ENCODE data around the gene C1orf21.
A peak's percentile ranks its signal among the peaks of the same experiment; 100 is the strongest.

The C1orf21 gene

GRCh38 chr1:184563308-184563707, 176.5 kb downstream of the C1orf21 start:
- peak; percentile 56 for DNase-seq

GRCh38 chr1:184567009-184567408, 180.2 kb downstream of the C1orf21 start:
- DNase-seq = no peak

- no peak for DNase-seq
Measured at GRCh38 chr1:184567637-184568036, 180.8 kb downstream of the C1orf21 start.

GRCh38 chr1:184568148-184568547, 181.3 kb downstream of the C1orf21 start:
- no peak for DNase-seq

GRCh38 chr1:184569106-184569505, 182.3 kb downstream of the C1orf21 start:
- DNase-seq = no peak

DNA sequence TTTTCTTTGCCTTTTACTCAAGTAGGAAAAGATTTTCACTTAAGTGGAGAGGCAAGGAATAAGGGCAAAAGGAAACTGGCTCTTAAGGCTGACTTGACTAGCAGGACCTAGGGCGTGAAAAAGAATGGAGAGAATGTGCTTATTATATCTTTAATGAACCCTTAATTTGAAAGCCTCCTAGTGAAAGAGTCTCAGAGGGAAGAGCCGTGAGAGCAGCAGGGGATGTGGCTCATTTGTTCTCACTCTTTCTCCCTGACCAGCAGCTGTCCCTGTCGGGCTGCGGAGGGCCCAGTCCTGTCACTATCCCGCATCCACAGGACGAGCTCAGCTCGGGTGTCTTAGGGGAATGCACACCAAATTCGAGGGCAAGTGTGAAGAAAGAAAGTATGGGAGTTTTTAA, 187.8 kb downstream of the C1orf21 start:
- peak; percentile 79 for DNase-seq

DNA sequence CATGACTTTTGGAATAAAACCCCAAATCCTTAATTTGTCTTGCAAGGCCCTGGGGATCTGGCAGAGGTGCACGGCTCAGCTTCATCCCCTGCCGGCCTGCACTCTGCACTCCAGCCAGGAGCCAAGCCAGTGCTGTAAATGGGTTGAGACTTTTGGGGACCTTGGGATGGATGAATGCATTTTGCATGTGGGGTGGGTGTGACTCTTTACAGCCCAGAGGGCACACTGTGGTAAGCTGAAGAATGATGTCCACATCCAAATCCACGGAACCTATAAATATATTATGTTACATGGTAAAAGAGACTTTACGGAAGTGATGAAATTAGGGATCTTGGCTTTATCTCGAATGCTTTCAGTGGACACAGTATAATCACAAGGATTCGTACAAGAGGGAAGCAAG, 190.0 kb downstream of the C1orf21 start:
- DNase-seq = no peak

GRCh38 chr1:184577319-184577718, 190.5 kb downstream of the C1orf21 start:
- DNase-seq = no peak

DNA sequence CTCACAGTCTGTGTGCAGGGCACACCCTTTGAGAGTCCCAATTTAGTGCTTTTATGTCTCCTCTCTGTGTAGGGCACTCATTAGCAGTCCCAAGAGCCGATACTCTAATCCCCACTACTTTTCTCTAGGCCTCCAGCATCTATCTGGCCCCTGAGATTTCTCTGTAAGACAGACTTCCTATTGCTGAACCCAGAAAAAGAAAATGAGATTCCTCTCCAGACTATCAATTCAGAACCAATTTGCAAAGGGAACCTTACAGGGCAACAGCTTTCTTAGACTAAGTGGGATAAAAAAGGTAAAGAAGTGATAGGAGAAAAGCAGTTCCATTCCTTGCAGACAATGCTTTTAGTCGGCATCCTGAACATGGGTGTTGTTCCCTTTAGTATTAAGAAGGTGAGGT, 195.6 kb downstream of the C1orf21 start:
- peak; percentile 19 for DNase-seq

DNA sequence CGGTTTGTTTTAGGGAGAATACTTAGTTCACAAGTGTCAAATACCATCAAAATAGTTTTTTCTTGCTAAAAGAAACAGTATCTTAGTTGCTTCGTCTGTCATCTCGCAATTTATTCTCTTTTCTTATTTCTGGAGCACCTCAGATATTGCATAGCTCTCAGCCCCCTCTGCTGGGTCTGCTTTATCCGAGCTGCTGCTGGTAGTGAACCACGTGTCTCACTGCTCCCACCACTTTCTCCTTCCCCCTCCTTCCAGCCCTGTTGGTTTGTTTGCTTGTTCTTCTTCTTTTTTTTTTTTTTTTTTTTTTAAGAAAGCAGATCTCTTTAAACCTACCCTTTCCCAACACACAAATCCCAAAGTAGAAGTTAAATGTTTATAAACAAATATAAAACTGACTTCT, 197.0 kb downstream of the C1orf21 start:
- peak; percentile 40 for DNase-seq

GRCh38 chr1:184588701-184589100, 201.9 kb downstream of the C1orf21 start:
- DNase-seq = no peak

GRCh38 chr1:184590163-184590750, 203.4 kb downstream of the C1orf21 start:
- no peak for DNase-seq

DNA sequence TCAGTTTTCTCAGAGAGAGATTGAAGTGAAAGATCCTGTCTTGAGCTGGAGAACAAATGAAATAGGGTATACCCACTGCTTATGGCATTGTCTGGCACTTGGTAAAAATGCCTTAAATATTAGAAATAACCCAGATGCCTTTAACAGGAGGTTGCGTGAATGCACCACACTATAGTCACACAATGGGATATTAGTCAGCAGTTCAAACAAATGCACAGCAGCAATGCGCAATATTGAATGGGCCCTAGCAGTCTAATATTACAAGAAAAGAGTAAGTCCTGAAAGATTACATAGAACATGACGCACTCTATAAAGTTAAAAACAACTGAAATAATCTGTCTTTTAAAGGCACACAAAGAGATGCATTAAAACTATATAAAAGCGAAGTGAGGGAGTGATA, 206.8 kb downstream of the C1orf21 start:
- no peak for DNase-seq

- no peak for DNase-seq
Measured at GRCh38 chr1:184595596-184595995, 208.8 kb downstream of the C1orf21 start.

GRCh38 chr1:184596950-184597645, 210.3 kb downstream of the C1orf21 start:
- DNase-seq = no peak

DNA sequence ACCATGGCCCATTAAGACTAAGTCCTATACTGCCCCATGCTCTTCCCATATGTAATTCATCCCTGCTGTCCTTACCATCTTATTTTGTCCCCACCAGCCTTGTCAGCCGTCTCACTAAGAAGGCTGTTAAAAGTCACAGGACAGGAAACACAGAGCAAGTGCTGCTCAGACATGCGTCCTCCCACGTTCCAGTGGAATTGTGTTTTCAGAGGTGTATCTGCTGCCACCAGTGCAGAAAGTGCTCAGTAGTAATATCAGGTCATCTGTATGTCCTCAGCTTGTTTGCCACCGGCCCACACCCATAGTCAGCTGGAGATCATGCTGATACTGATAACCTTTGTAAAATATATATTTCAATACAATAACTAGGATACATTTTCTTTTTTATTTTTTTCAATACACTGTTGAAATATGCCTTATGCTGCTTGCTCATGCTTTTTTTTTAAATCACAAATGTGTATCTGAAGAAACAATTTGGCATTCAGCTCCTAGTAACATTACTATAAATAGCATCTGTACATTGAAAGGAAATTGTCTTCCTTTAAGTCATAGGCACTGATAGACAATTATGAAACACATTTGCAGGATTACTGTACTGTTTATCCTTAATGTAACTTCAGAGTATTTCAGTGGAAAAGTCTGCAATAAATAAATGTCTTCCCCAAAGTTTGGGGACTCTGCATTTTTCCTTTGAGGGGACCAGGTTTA, 211.0 kb downstream of the C1orf21 start:
- DNase-seq = no peak

GRCh38 chr1:184598403-184599193, 211.8 kb downstream of the C1orf21 start:
- DNase-seq = no peak

- no peak for DNase-seq
Measured at GRCh38 chr1:184604152-184604900, 217.5 kb downstream of the C1orf21 start.

DNA sequence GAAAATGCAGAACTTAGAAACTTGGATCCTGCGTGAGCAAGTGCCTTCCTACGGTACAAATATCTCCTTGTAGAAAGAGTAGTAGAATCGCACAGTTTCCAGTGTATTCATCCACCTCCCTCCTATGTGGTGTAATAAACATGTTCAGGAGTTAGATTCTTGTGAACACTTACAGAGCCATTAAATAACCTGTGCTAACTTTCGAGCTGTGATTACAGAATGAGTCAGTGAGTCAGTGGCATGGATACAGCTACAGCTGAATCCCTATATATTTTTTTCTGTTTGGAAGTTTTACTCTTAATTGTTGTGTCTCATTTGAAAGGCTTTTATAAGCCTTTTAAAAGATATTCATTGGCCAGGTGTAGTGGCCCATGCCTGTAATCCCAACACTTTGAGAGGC, 219.1 kb downstream of the C1orf21 start:
- no peak for DNase-seq

DNA sequence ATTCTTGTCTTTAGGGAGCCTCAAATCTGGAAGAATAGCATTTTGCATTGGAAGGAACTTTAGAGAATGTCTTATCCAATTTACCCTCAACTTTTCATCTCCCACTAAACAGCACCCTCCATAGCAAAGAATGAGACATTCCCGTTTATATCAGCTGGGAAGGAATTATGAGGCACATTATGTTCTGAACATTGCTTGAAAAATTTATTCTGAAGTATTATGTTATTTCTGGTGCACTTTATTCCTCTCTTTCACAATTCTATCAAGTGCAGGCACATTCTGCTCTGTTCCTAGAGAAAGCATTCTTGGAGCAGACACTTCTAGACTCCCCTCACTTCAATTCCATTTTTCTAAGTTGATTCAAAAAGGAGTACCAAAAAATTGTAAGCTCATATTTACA, 220.0 kb downstream of the C1orf21 start:
- DNase-seq = no peak

- DNase-seq = peak; percentile 41
Measured at GRCh38 chr1:184608581-184608980, 221.8 kb downstream of the C1orf21 start.

GRCh38 chr1:184608990-184609389, 222.2 kb downstream of the C1orf21 start:
- DNase-seq = no peak

All from eye (tissue), 1 donor.